Measurements from ENCODE around the gene TBL1X. TPM values are rescaled to one million over a fixed set of nuclear protein-coding genes. Genes with fewer than 3 reads are reported as not detected.

TBL1X gene
- polyA plus RNA-seq, 3 donors, result 12.5 to 19.5 (median 13.8) TPM

DNA sequence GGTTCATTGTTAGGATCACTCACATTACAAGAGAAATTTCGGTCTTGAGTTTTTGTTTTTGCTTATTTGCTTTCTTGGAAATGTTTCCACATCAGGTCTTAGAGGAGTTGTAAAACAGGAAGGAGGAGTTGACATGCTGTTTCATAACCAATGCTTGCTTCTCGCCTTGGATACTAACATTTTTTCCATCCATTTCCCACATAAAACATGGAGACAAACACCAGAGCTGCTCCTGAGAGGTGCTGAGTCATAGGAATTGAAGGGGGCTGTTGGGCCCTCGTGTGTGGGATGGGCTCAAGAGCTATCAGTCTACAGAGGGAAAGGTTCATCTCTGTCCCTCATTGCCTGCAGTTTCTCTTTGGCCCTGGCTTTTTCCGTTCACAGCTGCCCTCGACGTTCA, 29.9 kb downstream of the TBL1X start:
- H3K4me1 Mint-ChIP-seq, result peaks cover 30% of the 10 kb centered on the region

DNA sequence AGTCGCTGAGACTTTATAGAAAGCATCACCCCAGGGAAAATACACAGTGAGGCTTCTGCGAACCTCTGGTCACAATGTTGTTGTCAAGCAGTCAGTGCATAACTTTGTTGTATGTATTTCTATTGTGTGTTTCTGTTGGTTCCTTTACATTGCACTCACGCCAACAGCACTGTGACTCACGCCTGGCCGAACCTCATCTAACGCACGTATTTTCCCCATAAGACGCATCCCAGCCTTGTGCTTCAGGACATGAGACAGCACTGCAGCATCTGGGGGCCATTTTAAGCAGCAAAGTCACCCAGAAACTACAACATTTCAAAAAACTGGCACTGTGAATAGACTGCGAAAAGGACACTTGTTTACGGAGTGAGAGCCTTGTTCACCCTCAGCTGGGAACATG, 30.6 kb downstream of the TBL1X start:
- H3K4me1 Mint-ChIP-seq, result peaks cover 30% of the 10 kb centered on the region
- Histone ChIP-seq H3K79me2 (ENCODE audit: insufficient read depth, low read length) (peaks cover 43% of the 10 kb centered on the region), H3K4me2 (replicated peaks; ENCODE audit: extremely low read depth, low read length, poor library complexity, severe bottlenecking) (no peak overlapping the region), H3K36me3 (replicated peaks in 1 of 2; ENCODE audit: control insufficient read depth in 1 of 2, insufficient read depth in 2 of 2, low read length in 2 of 2) (no peaks in the 10 kb centered on the region), H3K27ac (ENCODE audit: low read depth in 1 of 2, low read length in 2 of 2) (no peak overlapping the region), H3K9ac (ENCODE audit: insufficient read depth, low read length, poor library complexity, severe bottlenecking) (no peak overlapping the region), H3K9me3 (replicated peaks in 1 of 2; ENCODE audit: control insufficient read depth in 1 of 2, insufficient read depth in 1 of 2, low read length in 2 of 2) (no peaks in the 10 kb centered on the region), H2AFZ (ENCODE audit: insufficient read depth, low read depth, low read length, poor library complexity, severe bottlenecking) (no peak overlapping the region), H3K4me1 (ENCODE audit: control insufficient read depth in 1 of 2, insufficient read depth in 2 of 2, low read length in 2 of 2) (peaks cover 7 to 13% of the 10 kb centered on the region in 2 donors), H3K27me3 (ENCODE audit: control insufficient read depth in 2 of 2, insufficient read depth in 2 of 2, low read length in 2 of 2) (peaks cover 0 to 9% of the 10 kb centered on the region in 2 donors), H4K20me1 (ENCODE audit: insufficient read depth, low read length) (peaks cover 97% of the 10 kb centered on the region), H3K4me3 (replicated peaks in 1 of 3; ENCODE audit: low read depth in 2 of 3, low read length in 3 of 3) (no peak overlapping the region)
- H3K27me3 Mint-ChIP-seq (ENCODE audit: low read depth in 3 of 3), result peaks cover 0 to 29% (median 2%) of the 10 kb centered on the region in 3 donors
- TF ChIP-seq, protein P1, sequence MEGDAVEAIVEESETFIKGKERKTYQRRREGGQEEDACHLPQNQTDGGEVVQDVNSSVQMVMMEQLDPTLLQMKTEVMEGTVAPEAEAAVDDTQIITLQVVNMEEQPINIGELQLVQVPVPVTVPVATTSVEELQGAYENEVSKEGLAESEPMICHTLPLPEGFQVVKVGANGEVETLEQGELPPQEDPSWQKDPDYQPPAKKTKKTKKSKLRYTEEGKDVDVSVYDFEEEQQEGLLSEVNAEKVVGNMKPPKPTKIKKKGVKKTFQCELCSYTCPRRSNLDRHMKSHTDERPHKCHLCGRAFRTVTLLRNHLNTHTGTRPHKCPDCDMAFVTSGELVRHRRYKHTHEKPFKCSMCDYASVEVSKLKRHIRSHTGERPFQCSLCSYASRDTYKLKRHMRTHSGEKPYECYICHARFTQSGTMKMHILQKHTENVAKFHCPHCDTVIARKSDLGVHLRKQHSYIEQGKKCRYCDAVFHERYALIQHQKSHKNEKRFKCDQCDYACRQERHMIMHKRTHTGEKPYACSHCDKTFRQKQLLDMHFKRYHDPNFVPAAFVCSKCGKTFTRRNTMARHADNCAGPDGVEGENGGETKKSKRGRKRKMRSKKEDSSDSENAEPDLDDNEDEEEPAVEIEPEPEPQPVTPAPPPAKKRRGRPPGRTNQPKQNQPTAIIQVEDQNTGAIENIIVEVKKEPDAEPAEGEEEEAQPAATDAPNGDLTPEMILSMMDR (IDR thresholded peaks at IDR 0.05), result no peak
- DNase-seq, result no peak
- no peak overlapping the region for H3K4me3 Mint-ChIP-seq
- H3K9me3 Mint-ChIP-seq, result peaks cover 0 to 3% (median 0%) of the 10 kb centered on the region in 7 donors
- intact Hi-C loops (cut with micrococcal nuclease), result no loop called here
- no peak overlapping the region for H3K27ac Mint-ChIP-seq
- WGBS (ENCODE audit: insufficient coverage), result 100% methylated on average over 1 of the region's 10 CpGs
- peaks cover 8 to 9% of the 10 kb centered on the region in 2 donors for H3K36me3 Mint-ChIP-seq

More for the DNA sequence above, 29.9 kb downstream of the TBL1X start:
- Histone ChIP-seq H3K27ac (ENCODE audit: low read depth in 1 of 2, low read length in 2 of 2) (no peak overlapping the region), H3K9ac (ENCODE audit: insufficient read depth, low read length, poor library complexity, severe bottlenecking) (no peak overlapping the region), H4K20me1 (ENCODE audit: insufficient read depth, low read length) (peaks cover 97% of the 10 kb centered on the region), H3K9me3 (replicated peaks in 1 of 2; ENCODE audit: control insufficient read depth in 1 of 2, insufficient read depth in 1 of 2, low read length in 2 of 2) (no peaks in the 10 kb centered on the region), H3K4me3 (replicated peaks in 1 of 3; ENCODE audit: low read depth in 2 of 3, low read length in 3 of 3) (no peak overlapping the region), H3K79me2 (ENCODE audit: insufficient read depth, low read length) (peaks cover 50% of the 10 kb centered on the region), H3K27me3 (ENCODE audit: control insufficient read depth in 2 of 2, insufficient read depth in 2 of 2, low read length in 2 of 2) (peaks cover 0 to 9% of the 10 kb centered on the region in 2 donors), H3K4me2 (replicated peaks; ENCODE audit: extremely low read depth, low read length, poor library complexity, severe bottlenecking) (no peak overlapping the region), H3K4me1 (ENCODE audit: control insufficient read depth in 1 of 2, insufficient read depth in 2 of 2, low read length in 2 of 2) (peaks cover 7 to 13% of the 10 kb centered on the region in 2 donors), H2AFZ (ENCODE audit: insufficient read depth, low read depth, low read length, poor library complexity, severe bottlenecking) (no peak overlapping the region), H3K36me3 (replicated peaks in 1 of 2; ENCODE audit: control insufficient read depth in 1 of 2, insufficient read depth in 2 of 2, low read length in 2 of 2) (no peaks in the 10 kb centered on the region)
- Mint-ChIP-seq H3K36me3 (peaks cover 8 to 9% of the 10 kb centered on the region in 2 donors), H3K4me3 (no peak overlapping the region), H3K27ac (peak overlapping the region in 1 of 7 donors; percentile 75), H3K27me3 (ENCODE audit: low read depth in 3 of 3) (peaks cover 0 to 23% (median 2%) of the 10 kb centered on the region in 3 donors), H3K9me3 (peaks cover 0 to 3% (median 0%) of the 10 kb centered on the region in 7 donors)
- no CpG with 5 or more reads among the region's 6 CpGs for WGBS (ENCODE audit: insufficient coverage)
- TF ChIP-seq, protein P1 (IDR thresholded peaks at IDR 0.05), result no peak
- DNase-seq, result peak in 1 of 3 donors; percentile 9
- intact Hi-C loops (cut with micrococcal nuclease), result no loop called here
